A549 (cell line): ENCODE measurements around the gene TPPP2. TPM values are rescaled to one million over a fixed set of nuclear protein-coding genes. Genes with fewer than 3 reads are reported as not detected.

ENCODE experiments used
- ATAC-seq, 2 experiments: fragments of 200-7000 bp in 1 of 2; fragments of >200 bp in 1 of 2; cut with Nextera tagmentation in 1 of 2; cut with Tn5 transposase in 1 of 2; 3 replicates each; pipeline versions ENCODE4 v1.8.0 to v1.9.1; 2018 to 2020; ENCODE audit warnings: mild to moderate bottlenecking in 1 of 2, moderate library complexity in 1 of 2
- CTCF ChIA-PET: fragments of 300-600 bp; sonication (Branson Sonifier 250); formaldehyde crosslinking; extraction: SDS; loops from one replicate; lab custom pipeline; 2021; ENCODE audit warnings: antibody characterized with exemption, inconsistent platforms; lab: Yijun Ruan, JAX
- POLR2A ChIA-PET: fragments of 350-600 bp; formaldehyde crosslinking; extraction: SDS; loops from one replicate; lab custom pipeline; 2021; ENCODE audit warnings: antibody characterized with exemption, inconsistent platforms; lab: Yijun Ruan, JAX
- DNase-seq, 2 experiments: peaks; one replicate each; pipeline versions ENCODE4 v3.0.0 to v3.0.0-alpha.2; 2011 to 2016; ENCODE audit warnings: low read depth in 1 of 2, low spot score in 1 of 2
- FAIRE-seq: peaks from 2 replicates; lab custom pipeline; 2011; peaks lifted over from hg19 to GRCh38; lab: Jason Lieb, UNC
- H3K27ac ChIP-seq, 2 experiments: fragments of >200 bp; sonication (Bioruptor Twin); formaldehyde crosslinking; 3 replicates each; pipeline ENCODE4 v1.5.1; 2016 to 2017
- H3K4me1 ChIP-seq: fragments of >200 bp; sonication (Bioruptor Twin); formaldehyde crosslinking; 3 replicates; pipeline ENCODE4 v1.6.1; 2016
- H3K4me2 ChIP-seq: fragments of >200 bp; sonication (Bioruptor Twin); formaldehyde crosslinking; 3 replicates; pipeline ENCODE4 v1.6.1; 2016
- H3K4me3 ChIP-seq: fragments of >200 bp; sonication (Bioruptor Twin); formaldehyde crosslinking; 3 replicates; pipeline ENCODE4 v1.5.1; 2016
- H3K9me3 ChIP-seq: fragments of >200 bp; sonication (Bioruptor Twin); formaldehyde crosslinking; 3 replicates; pipeline ENCODE4 v1.6.1; 2016
- ATOH8 ChIP-seq: fragments of 250-450 bp; sonication (Bioruptor Pico); IDR thresholded peaks from 2 replicates; pipeline ENCODE4 v1.5.0; 2020; ENCODE audit warnings: low read depth, mild to moderate bottlenecking, moderate library complexity
- BHLHE40 ChIP-seq: IDR thresholded peaks from 2 replicates; pipeline ENCODE4 v1.6.1; 2012; ENCODE audit warnings: low read depth, low read length, inconsistent platforms
- CBX2 ChIP-seq: fragments of 200-600 bp; sonication (generic); IDR thresholded peaks from 2 replicates; pipeline ENCODE4 v1.6.1; 2016; ENCODE audit warnings: low read depth, mild to moderate bottlenecking, borderline replicate concordance
- CEBPB ChIP-seq, 2 experiments: fragments of >200 bp in 1 of 2; sonication (Bioruptor Twin) in 1 of 2; formaldehyde crosslinking in 1 of 2; IDR thresholded peaks; 2 replicates each; pipeline ENCODE4 v1.6.1; 2012 to 2016
- FOSL2 ChIP-seq, 2 experiments: fragments of 450-650 bp in 1 of 2; fragments of >200 bp in 1 of 2; sonication (Bioruptor Twin) in 1 of 2; formaldehyde crosslinking; IDR thresholded peaks; 2 replicates each; pipeline versions ENCODE4 v1.5.0 to v1.6.1; 2016 to 2020; ENCODE audit warnings: mild to moderate bottlenecking in 1 of 2, moderate library complexity in 1 of 2
- FOXS1 ChIP-seq: fragments of 250-450 bp; sonication (Bioruptor Pico); IDR thresholded peaks from 2 replicates; pipeline ENCODE4 v1.5.0; 2020; ENCODE audit warnings: mild to moderate bottlenecking, moderate library complexity
- GATA3 ChIP-seq: IDR thresholded peaks from 2 replicates; pipeline ENCODE4 v1.6.1; 2012; ENCODE audit warnings: borderline replicate concordance
- HOXB5 ChIP-seq: fragments of 250-450 bp; sonication (Bioruptor Pico); IDR thresholded peaks from 2 replicates; pipeline ENCODE4 v1.5.0; 2020; ENCODE audit warnings: mild to moderate bottlenecking, moderate library complexity
- KDM1A ChIP-seq: fragments of 200-600 bp; sonication (generic); IDR thresholded peaks from 2 replicates; pipeline ENCODE4 v1.6.1; 2016; ENCODE audit warnings: low read depth, mild to moderate bottlenecking
- MAFK ChIP-seq: fragments of 450-650 bp; IDR thresholded peaks from 2 replicates; pipeline ENCODE4 v1.6.1; 2014; ENCODE audit not compliant: partially characterized antibody
- MYC ChIP-seq: IDR thresholded peaks from 2 replicates; pipeline ENCODE4 v1.6.1; 2012; ENCODE audit warnings: mild to moderate bottlenecking, inconsistent platforms, low read length, improper control_type of control experiment, borderline replicate concordance
- NPAS2 ChIP-seq: fragments of 250-450 bp; sonication (Bioruptor Pico); IDR thresholded peaks from 2 replicates; pipeline ENCODE4 v1.8.0; 2022; ENCODE audit warnings: mild to moderate bottlenecking, moderate library complexity, borderline replicate concordance
- POLR2A ChIP-seq: IDR thresholded peaks from 2 replicates; pipeline ENCODE4 v1.6.1; 2012; ENCODE audit warnings: mild to moderate bottlenecking, low read length
- RARB ChIP-seq: fragments of 250-450 bp; sonication (Bioruptor Pico); IDR thresholded peaks from 2 replicates; pipeline ENCODE4 v1.8.0; 2021; ENCODE audit warnings: mild to moderate bottlenecking, moderate library complexity
- RCOR1 ChIP-seq: fragments of 150-350 bp; IDR thresholded peaks from 2 replicates; pipeline ENCODE4 v1.6.1; 2014; ENCODE audit warnings: antibody characterized with exemption, low read length, low read depth
- RFX5 ChIP-seq: fragments of 450-650 bp; IDR thresholded peaks from 2 replicates; pipeline ENCODE4 v1.7.1; 2014; ENCODE audit warnings: antibody characterized with exemption, mild to moderate bottlenecking, moderate library complexity
- SMC3 ChIP-seq: fragments of >200 bp; sonication (Bioruptor Twin); formaldehyde crosslinking; IDR thresholded peaks from 3 replicates; pipeline ENCODE4 v1.6.1; 2018; ENCODE audit warnings: inconsistent platforms
- TFCP2L1 ChIP-seq: fragments of 250-450 bp; sonication (Bioruptor Pico); IDR thresholded peaks from 2 replicates; pipeline ENCODE4 v1.5.0; 2021; ENCODE audit warnings: mild to moderate bottlenecking
- TP53 ChIP-seq: fragments of 250-450 bp; sonication (Bioruptor Pico); IDR thresholded peaks from 2 replicates; pipeline ENCODE4 v1.5.0; 2021; ENCODE audit warnings: mild to moderate bottlenecking, moderate library complexity
- ZC3H11A ChIP-seq: fragments of 450-650 bp; IDR thresholded peaks from 2 replicates; pipeline ENCODE4 v1.6.1; 2014; ENCODE audit warnings: antibody characterized with exemption, mild to moderate bottlenecking
- ZFP36 ChIP-seq: fragments of 450-650 bp; IDR thresholded peaks from 2 replicates; pipeline ENCODE4 v1.6.1; 2014; ENCODE audit warnings: borderline replicate concordance; ENCODE audit not compliant: partially characterized antibody
- WGBS: methylation state at CpG from one replicate; pipeline ENCODE4 v1.1.6; 2017; ENCODE audit errors: missing lambda C conversion rate; 5-methylcytosine and 5-hydroxymethylcytosine counted together
- polyA plus RNA-seq, 4 experiments: library from polyadenylated mRNA; depleted of rRNA in 3 of 4; stranded (reverse); fragments of >200 nt; fragmentation: RNase III in 1 of 4; extraction: RNeasy Plus Mini Kit Qiagen cat#74134 plus additional on column Dnase treatment in 1 of 4; gene quantifications; 2 replicates in 3 of 4; 3 replicates in 1 of 4; pipeline ENCODE4 v1.2.3, GENCODE V29; 2011 to 2017
- TF ChIP-seq, protein P1 (sequence below): fragments of 250-450 bp; sonication (Bioruptor Pico); IDR thresholded peaks from 2 replicates; pipeline ENCODE4 v1.5.0; 2021; ENCODE audit warnings: mild to moderate bottlenecking, moderate library complexity, borderline replicate concordance
- TF ChIP-seq, protein P2 (sequence below): fragments of >200 bp; sonication (Bioruptor Twin); formaldehyde crosslinking; IDR thresholded peaks from 3 replicates; pipeline ENCODE4 v1.5.1; 2016
- TF ChIP-seq, protein P3 (sequence below): fragments of 450-650 bp; IDR thresholded peaks from 2 replicates; pipeline ENCODE4 v1.6.1; 2014; ENCODE audit warnings: antibody characterized with exemption
- TF ChIP-seq, protein P4 (sequence below): IDR thresholded peaks from 2 replicates; pipeline ENCODE4 v1.6.1; 2012; ENCODE audit warnings: low read depth, borderline replicate concordance

Gene TPPP2
- polyA plus RNA-seq, 2 of the 4 experiments (the other 2 are of a cell fraction) = not detected

- 90% methylated on average over 14 of the region's 14 CpGs for WGBS
- ChIA-PET CTCF (interaction anchor here (0.6 to 17.7 kb wide), 13 partner anchors 9 to 644 kb away, joined by 3 to 186 read pairs (median 7); no protein-coding TSS in a partner anchor), POLR2A (no interaction called here)
- H3K4me2 ChIP-seq = no peak overlapping the region
- ATAC-seq = no peak
- DNase-seq = no peak
- H3K27ac ChIP-seq = no peak overlapping the region
- peaks cover 2% of the 10 kb centered on the region; the same call in 2 of the 3 replicates for H3K4me1 ChIP-seq
- no peak for FAIRE-seq
- no peaks in the 10 kb centered on the region for H3K9me3 ChIP-seq
- TF ChIP-seq, protein P1, sequence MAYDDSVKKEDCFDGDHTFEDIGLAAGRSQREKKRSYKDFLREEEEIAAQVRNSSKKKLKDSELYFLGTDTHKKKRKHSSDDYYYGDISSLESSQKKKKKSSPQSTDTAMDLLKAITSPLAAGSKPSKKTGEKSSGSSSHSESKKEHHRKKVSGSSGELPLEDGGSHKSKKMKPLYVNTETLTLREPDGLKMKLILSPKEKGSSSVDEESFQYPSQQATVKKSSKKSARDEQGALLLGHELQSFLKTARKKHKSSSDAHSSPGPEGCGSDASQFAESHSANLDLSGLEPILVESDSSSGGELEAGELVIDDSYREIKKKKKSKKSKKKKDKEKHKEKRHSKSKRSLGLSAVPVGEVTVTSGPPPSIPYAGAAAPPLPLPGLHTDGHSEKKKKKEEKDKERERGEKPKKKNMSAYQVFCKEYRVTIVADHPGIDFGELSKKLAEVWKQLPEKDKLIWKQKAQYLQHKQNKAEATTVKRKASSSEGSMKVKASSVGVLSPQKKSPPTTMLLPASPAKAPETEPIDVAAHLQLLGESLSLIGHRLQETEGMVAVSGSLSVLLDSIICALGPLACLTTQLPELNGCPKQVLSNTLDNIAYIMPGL (CRISPR knock-in tag) = no peak
- no peak for TF ChIP-seq ATOH8 (CRISPR knock-in tag)
- TF ChIP-seq FOSL2 (IDR thresholded peaks at IDR 0.05) = no peak
- TF ChIP-seq FOSL2 (CRISPR knock-in tag; IDR thresholded peaks at IDR 0.05) = no peak
- TF ChIP-seq SMC3 = no peak
- no peak for TF ChIP-seq ZFP36
- TF ChIP-seq, protein P2, sequence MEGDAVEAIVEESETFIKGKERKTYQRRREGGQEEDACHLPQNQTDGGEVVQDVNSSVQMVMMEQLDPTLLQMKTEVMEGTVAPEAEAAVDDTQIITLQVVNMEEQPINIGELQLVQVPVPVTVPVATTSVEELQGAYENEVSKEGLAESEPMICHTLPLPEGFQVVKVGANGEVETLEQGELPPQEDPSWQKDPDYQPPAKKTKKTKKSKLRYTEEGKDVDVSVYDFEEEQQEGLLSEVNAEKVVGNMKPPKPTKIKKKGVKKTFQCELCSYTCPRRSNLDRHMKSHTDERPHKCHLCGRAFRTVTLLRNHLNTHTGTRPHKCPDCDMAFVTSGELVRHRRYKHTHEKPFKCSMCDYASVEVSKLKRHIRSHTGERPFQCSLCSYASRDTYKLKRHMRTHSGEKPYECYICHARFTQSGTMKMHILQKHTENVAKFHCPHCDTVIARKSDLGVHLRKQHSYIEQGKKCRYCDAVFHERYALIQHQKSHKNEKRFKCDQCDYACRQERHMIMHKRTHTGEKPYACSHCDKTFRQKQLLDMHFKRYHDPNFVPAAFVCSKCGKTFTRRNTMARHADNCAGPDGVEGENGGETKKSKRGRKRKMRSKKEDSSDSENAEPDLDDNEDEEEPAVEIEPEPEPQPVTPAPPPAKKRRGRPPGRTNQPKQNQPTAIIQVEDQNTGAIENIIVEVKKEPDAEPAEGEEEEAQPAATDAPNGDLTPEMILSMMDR = no peak
- no peak for TF ChIP-seq MAFK
- no peak for TF ChIP-seq NPAS2 (CRISPR knock-in tag)
- no peak for TF ChIP-seq RARB (CRISPR knock-in tag)
- TF ChIP-seq GATA3 = no peak
- TF ChIP-seq RCOR1 = no peak
- no peak for TF ChIP-seq MYC
- TF ChIP-seq RFX5 = no peak
- no peak for TF ChIP-seq POLR2A
- TF ChIP-seq TP53 (CRISPR knock-in tag) = no peak
- no peak for TF ChIP-seq BHLHE40
- no peak for TF ChIP-seq CBX2
- no peak for TF ChIP-seq FOXS1 (CRISPR knock-in tag)
- no peak for TF ChIP-seq HOXB5 (CRISPR knock-in tag)
- no peak overlapping the region for H3K4me3 ChIP-seq
Measured at GRCh38 chr14:20996521-20996920, 33.5 kb upstream of the TPPP2 start.

DNA sequence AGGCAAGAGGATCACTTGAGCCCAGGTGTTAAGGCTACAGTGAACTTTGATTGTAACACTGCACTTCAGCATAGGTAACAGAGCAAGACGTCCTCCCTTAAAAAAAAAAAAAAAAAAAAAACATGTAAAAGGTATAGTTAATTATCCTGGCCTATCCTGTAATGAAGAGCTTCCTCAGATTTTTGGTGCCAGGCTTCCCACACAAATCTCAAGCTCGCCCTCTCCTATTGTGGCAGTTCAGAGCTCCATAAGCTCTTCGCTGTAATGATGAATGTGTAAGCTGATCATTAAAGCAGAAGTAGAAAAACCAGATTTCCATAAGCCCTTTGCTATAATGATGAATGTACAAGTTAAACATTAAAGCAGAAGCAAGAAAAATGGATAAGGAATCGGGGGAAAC is 32.9 kb upstream of the TPPP2 start:
- ChIA-PET CTCF (interaction anchor here (0.6 to 10.9 kb wide), 14 partner anchors 9 to 643 kb away, joined by 3 to 185 read pairs (median 4); no protein-coding TSS in a partner anchor), POLR2A (interaction anchor here (0.6 kb wide), 1 partner anchor 39 kb away, joined by 5 read pairs; no protein-coding TSS in a partner anchor)
- FAIRE-seq (no peak), DNase-seq (no peak), ATAC-seq (no peak)
- Histone ChIP-seq H3K9me3 (no peaks in the 10 kb centered on the region), H3K4me1 (no peaks in the 10 kb centered on the region), H3K27ac (no peak overlapping the region), H3K4me3 (no peak overlapping the region), H3K4me2 (no peak overlapping the region)
- TF ChIP-seq TFCP2L1 (CRISPR knock-in tag) (no peak), KDM1A (no peak), CEBPB (IDR thresholded peaks at IDR 0.05) (no peak), ZC3H11A (no peak)
- TF ChIP-seq, protein P3, sequence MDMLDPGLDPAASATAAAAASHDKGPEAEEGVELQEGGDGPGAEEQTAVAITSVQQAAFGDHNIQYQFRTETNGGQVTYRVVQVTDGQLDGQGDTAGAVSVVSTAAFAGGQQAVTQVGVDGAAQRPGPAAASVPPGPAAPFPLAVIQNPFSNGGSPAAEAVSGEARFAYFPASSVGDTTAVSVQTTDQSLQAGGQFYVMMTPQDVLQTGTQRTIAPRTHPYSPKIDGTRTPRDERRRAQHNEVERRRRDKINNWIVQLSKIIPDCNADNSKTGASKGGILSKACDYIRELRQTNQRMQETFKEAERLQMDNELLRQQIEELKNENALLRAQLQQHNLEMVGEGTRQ = no peak
- TF ChIP-seq, protein P4, sequence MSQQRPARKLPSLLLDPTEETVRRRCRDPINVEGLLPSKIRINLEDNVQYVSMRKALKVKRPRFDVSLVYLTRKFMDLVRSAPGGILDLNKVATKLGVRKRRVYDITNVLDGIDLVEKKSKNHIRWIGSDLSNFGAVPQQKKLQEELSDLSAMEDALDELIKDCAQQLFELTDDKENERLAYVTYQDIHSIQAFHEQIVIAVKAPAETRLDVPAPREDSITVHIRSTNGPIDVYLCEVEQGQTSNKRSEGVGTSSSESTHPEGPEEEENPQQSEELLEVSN = no peak
- 67% methylated on average over 4 of the region's 4 CpGs for WGBS
